K562 (cell line): ENCODE results near the gene JPH3. TPM values are rescaled to one million over a fixed set of nuclear protein-coding genes. Genes with fewer than 3 reads are reported as not detected.

ENCODE experiments used
- BCOR ChIP-seq: fragments of 450-650 bp; IDR thresholded peaks from 2 replicates; pipeline ENCODE4 v1.6.1; 2016
- CREBBP ChIP-seq: IDR thresholded peaks from one replicate; pipeline ENCODE4 v1.6.1; 2012; ENCODE audit warnings: low read depth, mild to moderate bottlenecking, control low read depth, inconsistent platforms, low read length
- MEF2D ChIP-seq: conservative IDR thresholded peaks from 2 replicates; pipeline ENCODE4 v1.6.1; 2016; ENCODE audit warnings: low read depth, missing genetic modification characterization, missing compliant biosample characterization
- NRF1 ChIP-seq, 2 experiments: fragments of 450-650 bp; IDR thresholded peaks in 1 of 2; conservative IDR thresholded peaks in 1 of 2; 2 replicates each; pipeline ENCODE4 v1.6.1; 2014; ENCODE audit warnings: mild to moderate bottlenecking in 2 of 2
- PTRF ChIP-seq: fragments of 450-650 bp; IDR thresholded peaks from 2 replicates; pipeline ENCODE4 v1.6.1; 2016; ENCODE audit warnings: mild to moderate bottlenecking, missing genetic modification characterization, missing compliant biosample characterization
- SIN3A ChIP-seq, 2 experiments: fragments of 150-350 bp in 1 of 2; IDR thresholded peaks; 2 replicates each; pipeline ENCODE4 v1.6.1; 2011 to 2016; ENCODE audit warnings: borderline replicate concordance in 2 of 2, low read depth in 2 of 2, low read length in 2 of 2, mild to moderate bottlenecking in 2 of 2, moderate library complexity in 2 of 2; ENCODE audit not compliant: control insufficient read depth in 1 of 2
- SP1 ChIP-seq: sonication (generic); formaldehyde crosslinking; IDR thresholded peaks from 2 replicates; pipeline ENCODE4 v1.8.1; 2022; ENCODE audit warnings: mild to moderate bottlenecking, missing genetic modification reagents
- ZFX ChIP-seq: sonication (generic); formaldehyde crosslinking; IDR thresholded peaks from 2 replicates; pipeline ENCODE4 v1.8.0; 2022; ENCODE audit warnings: mild to moderate bottlenecking, missing genetic modification reagents, moderate library complexity
- ZNF24 ChIP-seq: fragments of 450-650 bp; IDR thresholded peaks from 2 replicates; pipeline ENCODE4 v1.6.1; 2016
- ZNF311 ChIP-seq: fragments of 250-450 bp; sonication (Bioruptor Pico); IDR thresholded peaks from 2 replicates; pipeline ENCODE4 v1.4.0; 2020; ENCODE audit warnings: mild to moderate bottlenecking, moderate library complexity
- ZNF764 ChIP-seq: fragments of 250-450 bp; sonication (Bioruptor Pico); IDR thresholded peaks from 2 replicates; pipeline ENCODE4 v1.4.0; 2020; ENCODE audit warnings: low read depth, mild to moderate bottlenecking, moderate library complexity
- polyA plus RNA-seq, 8 experiments: library from polyadenylated mRNA; depleted of rRNA in 4 of 8; stranded (reverse) in 5 of 8; unstranded in 3 of 8; fragments of >200 nt; fragmentation: Nextera tagmentation in 2 of 8; fragmentation: Illumina TruSeq in 1 of 8; extraction: Ambion mirVana in 2 of 8; extraction: Trizol in 1 of 8; gene quantifications; 2 replicates each; pipeline versions ENCODE4 v1.2.1 to v1.2.3, GENCODE V29; 2011 to 2014; ENCODE audit warnings: inconsistent platforms in 1 of 8, missing spikeins in 1 of 8
- total RNA-seq, 7 experiments: library from RNA; depleted of rRNA in 6 of 7; stranded (reverse); fragments of >200 nt in 6 of 7; fragmentation: Illumina TruSeq in 2 of 7; extraction: Trizol in 2 of 7; gene quantifications; 2 replicates each; pipeline versions ENCODE4 v1.2.1 to v1.2.3, GENCODE V29; 2011 to 2021; ENCODE audit warnings: low replicate concordance in 1 of 7
- TF ChIP-seq, protein P1 (sequence below): fragments of 450-650 bp; formaldehyde crosslinking; IDR thresholded peaks from 2 replicates; pipeline ENCODE4 v1.4.0; 2020; ENCODE audit warnings: mild to moderate bottlenecking, moderate library complexity
- TF ChIP-seq, protein P2 (sequence below): fragments of 250-450 bp; sonication (Bioruptor Pico); IDR thresholded peaks from 2 replicates; pipeline ENCODE4 v1.5.1; 2021; ENCODE audit warnings: mild to moderate bottlenecking
- TF ChIP-seq, protein P3 (sequence below): fragments of 450-650 bp; IDR thresholded peaks from 2 replicates; pipeline ENCODE4 v1.6.1; 2014; ENCODE audit warnings: low read depth, mild to moderate bottlenecking, moderate library complexity, borderline replicate concordance
- TF ChIP-seq, protein P4 (sequence below), 2 experiments: fragments of 450-650 bp; conservative IDR thresholded peaks; 2 replicates each; pipeline ENCODE4 v1.6.1; 2017; ENCODE audit warnings: mild to moderate bottlenecking in 2 of 2, moderate library complexity in 2 of 2

The JPH3 gene
- total and polyA plus RNA-seq, 9 of the 15 experiments (the other 6 are each of a cell fraction or from before 2014, with no cell fraction given), result 0.01 TPM; not detected in 8

DNA sequence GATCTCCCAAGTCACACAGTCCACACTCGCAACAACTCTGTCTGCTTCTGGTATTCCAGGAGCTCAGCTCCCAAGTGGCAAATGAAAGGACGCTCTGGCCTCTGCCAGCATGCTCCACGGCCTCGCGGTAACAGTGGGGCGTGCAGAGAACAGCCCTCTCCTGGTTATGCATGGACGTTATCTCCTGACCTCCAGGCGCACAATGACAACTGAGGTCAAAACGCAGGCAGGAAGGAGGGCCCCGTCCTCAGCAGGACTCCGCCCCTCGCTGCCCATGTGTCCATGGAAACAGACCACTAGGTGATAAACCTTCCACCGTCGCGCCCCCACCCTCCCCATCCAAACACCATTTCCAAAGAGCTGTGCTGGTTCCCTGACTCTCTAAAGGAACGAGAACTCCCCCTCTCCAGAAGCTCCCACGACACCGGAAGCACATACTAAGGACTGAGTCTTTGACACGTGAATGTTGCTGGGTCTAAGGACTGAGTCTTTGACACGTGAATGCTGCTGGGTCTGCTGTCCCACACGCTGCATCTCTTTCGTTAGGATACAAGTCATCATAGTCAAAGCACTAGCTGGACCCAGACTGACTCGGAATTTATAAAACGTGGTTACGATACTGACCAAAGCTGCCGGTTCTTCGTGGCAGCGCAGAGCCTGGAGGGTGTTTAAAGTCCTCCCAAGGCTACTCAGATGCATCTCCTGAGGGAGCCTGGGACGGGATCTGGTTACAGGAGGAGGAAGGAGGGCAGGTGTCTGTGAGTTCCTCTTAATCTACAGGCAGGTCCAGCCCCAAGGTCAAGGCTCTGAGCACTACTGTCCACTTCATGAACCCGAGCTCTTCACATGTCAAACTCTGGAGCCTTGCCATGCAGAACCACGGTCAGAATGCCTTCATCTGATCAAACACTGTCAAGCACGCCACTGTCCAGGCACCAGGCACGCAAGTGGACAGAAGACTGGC is 119.6 kb downstream of the JPH3 start (continued):
- TF ChIP-seq PTRF (tag) (no peak), ZNF764 (CRISPR knock-in tag) (no peak), NRF1 (conservative IDR thresholded peaks at IDR 0.05 in 1 of 2, IDR thresholded peaks at IDR 0.05 in 1 of 2) (peak; percentile 58 to 70), SP1 (peak; percentile 71), ZFX (CRISPR knock-in tag) (no peak; the same call in 1 of the 2 replicates), ZNF24 (no peak), SIN3A (IDR thresholded peaks at IDR 0.05; ENCODE audit: borderline replicate concordance in 2 of 2, control insufficient read depth in 1 of 2, low read depth in 2 of 2, low read length in 2 of 2) (peak in 1 of 2 experiments; percentile 26; a peak in 1 of 4 replicates), MEF2D (tag) (0 out of 2 replicates have a peak, but pooled peaks have one; percentile 44), BCOR (peak; percentile 48; the same call in 1 of the 2 replicates), ZNF311 (CRISPR knock-in tag) (no peak), CREBBP (no peak)
- TF ChIP-seq, protein P1, sequence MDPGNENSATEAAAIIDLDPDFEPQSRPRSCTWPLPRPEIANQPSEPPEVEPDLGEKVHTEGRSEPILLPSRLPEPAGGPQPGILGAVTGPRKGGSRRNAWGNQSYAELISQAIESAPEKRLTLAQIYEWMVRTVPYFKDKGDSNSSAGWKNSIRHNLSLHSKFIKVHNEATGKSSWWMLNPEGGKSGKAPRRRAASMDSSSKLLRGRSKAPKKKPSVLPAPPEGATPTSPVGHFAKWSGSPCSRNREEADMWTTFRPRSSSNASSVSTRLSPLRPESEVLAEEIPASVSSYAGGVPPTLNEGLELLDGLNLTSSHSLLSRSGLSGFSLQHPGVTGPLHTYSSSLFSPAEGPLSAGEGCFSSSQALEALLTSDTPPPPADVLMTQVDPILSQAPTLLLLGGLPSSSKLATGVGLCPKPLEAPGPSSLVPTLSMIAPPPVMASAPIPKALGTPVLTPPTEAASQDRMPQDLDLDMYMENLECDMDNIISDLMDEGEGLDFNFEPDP (CRISPR knock-in tag), result no peak
- TF ChIP-seq, protein P2, sequence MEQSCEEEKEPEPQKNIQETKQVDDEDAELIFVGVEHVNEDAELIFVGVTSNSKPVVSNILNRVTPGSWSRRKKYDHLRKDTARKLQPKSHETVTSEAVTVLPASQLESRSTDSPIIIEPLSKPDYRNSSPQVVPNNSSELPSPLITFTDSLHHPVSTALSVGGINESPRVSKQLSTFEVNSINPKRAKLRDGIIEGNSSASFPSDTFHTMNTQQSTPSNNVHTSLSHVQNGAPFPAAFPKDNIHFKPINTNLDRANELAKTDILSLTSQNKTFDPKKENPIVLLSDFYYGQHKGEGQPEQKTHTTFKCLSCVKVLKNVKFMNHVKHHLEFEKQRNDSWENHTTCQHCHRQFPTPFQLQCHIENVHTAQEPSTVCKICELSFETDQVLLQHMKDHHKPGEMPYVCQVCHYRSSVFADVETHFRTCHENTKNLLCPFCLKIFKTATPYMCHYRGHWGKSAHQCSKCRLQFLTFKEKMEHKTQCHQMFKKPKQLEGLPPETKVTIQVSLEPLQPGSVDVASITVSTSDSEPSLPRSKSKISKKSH (CRISPR knock-in tag), result no peak
- TF ChIP-seq, protein P3, sequence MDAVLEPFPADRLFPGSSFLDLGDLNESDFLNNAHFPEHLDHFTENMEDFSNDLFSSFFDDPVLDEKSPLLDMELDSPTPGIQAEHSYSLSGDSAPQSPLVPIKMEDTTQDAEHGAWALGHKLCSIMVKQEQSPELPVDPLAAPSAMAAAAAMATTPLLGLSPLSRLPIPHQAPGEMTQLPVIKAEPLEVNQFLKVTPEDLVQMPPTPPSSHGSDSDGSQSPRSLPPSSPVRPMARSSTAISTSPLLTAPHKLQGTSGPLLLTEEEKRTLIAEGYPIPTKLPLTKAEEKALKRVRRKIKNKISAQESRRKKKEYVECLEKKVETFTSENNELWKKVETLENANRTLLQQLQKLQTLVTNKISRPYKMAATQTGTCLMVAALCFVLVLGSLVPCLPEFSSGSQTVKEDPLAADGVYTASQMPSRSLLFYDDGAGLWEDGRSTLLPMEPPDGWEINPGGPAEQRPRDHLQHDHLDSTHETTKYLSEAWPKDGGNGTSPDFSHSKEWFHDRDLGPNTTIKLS, result peak; percentile 58; the same call in 1 of the 2 replicates
- TF ChIP-seq, protein P4, sequence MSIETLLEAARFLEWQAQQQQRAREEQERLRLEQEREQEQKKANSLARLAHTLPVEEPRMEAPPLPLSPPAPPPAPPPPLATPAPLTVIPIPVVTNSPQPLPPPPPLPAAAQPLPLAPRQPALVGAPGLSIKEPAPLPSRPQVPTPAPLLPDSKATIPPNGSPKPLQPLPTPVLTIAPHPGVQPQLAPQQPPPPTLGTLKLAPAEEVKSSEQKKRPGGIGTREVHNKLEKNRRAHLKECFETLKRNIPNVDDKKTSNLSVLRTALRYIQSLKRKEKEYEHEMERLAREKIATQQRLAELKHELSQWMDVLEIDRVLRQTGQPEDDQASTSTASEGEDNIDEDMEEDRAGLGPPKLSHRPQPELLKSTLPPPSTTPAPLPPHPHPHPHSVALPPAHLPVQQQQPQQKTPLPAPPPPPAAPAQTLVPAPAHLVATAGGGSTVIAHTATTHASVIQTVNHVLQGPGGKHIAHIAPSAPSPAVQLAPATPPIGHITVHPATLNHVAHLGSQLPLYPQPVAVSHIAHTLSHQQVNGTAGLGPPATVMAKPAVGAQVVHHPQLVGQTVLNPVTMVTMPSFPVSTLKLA (conservative IDR thresholded peaks at IDR 0.05), result peak; percentile 92 to 95
